Natural killer cell (primary cell): ENCODE data around the gene CHIT1. TPM values are rescaled to one million over a fixed set of nuclear protein-coding genes. Genes with fewer than 3 reads are reported as not detected.
"Not testable (repeated sequence)": the region's sequence is repeated elsewhere in the genome, so short reads cannot be mapped to it uniquely, and the experiment has no call there.

ENCODE experiments used
- ATAC-seq, 3 donors: fragments of 150-1000 bp in 2 of 3; fragments of 200-7000 bp in 1 of 3; cut with Tn5 transposase; 1 replicate in 1 of 3; 2 replicates in 2 of 3; pipeline ENCODE4 v1.10.0; 2021; ENCODE audit warnings: mild to moderate bottlenecking in 2 of 3, moderate library complexity in 2 of 3
- DNase-seq, 2 donors: peaks; one replicate each; pipeline versions ENCODE4 v3.0.0 to v3.0.0-alpha.2; 2013 to 2021; ENCODE audit warnings: mixed read lengths in 1 of 2
- H3K27ac ChIP-seq: one replicate; pipeline ENCODE4 v1.5.1; 2013; ENCODE audit warnings: mild to moderate bottlenecking, low read length
- H3K27me3 ChIP-seq: one replicate; pipeline ENCODE4 v1.6.1; 2013; ENCODE audit warnings: low read length; ENCODE audit not compliant: control insufficient read depth, insufficient read depth
- H3K36me3 ChIP-seq: one replicate; pipeline ENCODE4 v1.6.1; 2013; ENCODE audit warnings: low read length; ENCODE audit not compliant: control insufficient read depth, insufficient read depth
- H3K4me1 ChIP-seq: one replicate; pipeline ENCODE4 v1.6.1; 2013; ENCODE audit warnings: low read length; ENCODE audit not compliant: control insufficient read depth, insufficient read depth
- H3K4me3 ChIP-seq: one replicate; pipeline ENCODE4 v1.5.1; 2013; ENCODE audit warnings: low read length
- H3K9me3 ChIP-seq: one replicate; pipeline ENCODE4 v1.6.1; 2013; ENCODE audit warnings: low read length; ENCODE audit not compliant: control insufficient read depth, insufficient read depth
- H3K27ac Mint-ChIP-seq, 2 donors: one replicate each; pipeline ENCODE4 v1.8.0; 2022; ENCODE audit warnings: mild to moderate bottlenecking in 2 of 2, mixed read lengths in 2 of 2, moderate library complexity in 1 of 2
- H3K27me3 Mint-ChIP-seq, 2 donors: one replicate each; pipeline ENCODE4 v1.8.0; 2022; ENCODE audit warnings: low read depth in 2 of 2, mixed read lengths in 2 of 2
- H3K36me3 Mint-ChIP-seq: one replicate; pipeline ENCODE4 v1.8.0; 2022; ENCODE audit warnings: mixed read lengths
- H3K4me1 Mint-ChIP-seq, 2 donors: one replicate each; pipeline ENCODE4 v1.8.0; 2022; ENCODE audit warnings: mixed read lengths in 2 of 2
- H3K4me3 Mint-ChIP-seq: one replicate; pipeline ENCODE4 v1.8.0; 2022; ENCODE audit warnings: mild to moderate bottlenecking, moderate library complexity, mixed read lengths
- H3K9me3 Mint-ChIP-seq, 2 donors: one replicate each; pipeline ENCODE4 v1.8.0; 2022; ENCODE audit warnings: mixed read lengths in 2 of 2
- CTCF ChIP-seq: fragments of 200-600 bp; IDR thresholded peaks from one replicate; pipeline ENCODE4 v1.8.0; 2022; ENCODE audit warnings: antibody characterized with exemption
- WGBS: methylation state at CpG from one replicate; pipeline ENCODE4 v1.1.7; 2013; ENCODE audit warnings: missing lambda C conversion rate; ENCODE audit not compliant: insufficient coverage; 5-methylcytosine and 5-hydroxymethylcytosine counted together
- intact Hi-C: fragments of 100-400 bp; cut with micrococcal nuclease; formaldehyde crosslinking; loops from one replicate; pipeline ENCODE4 v1.14.2; 2022
- total RNA-seq, 4 donors: library from RNA; stranded (reverse); fragments of 120-200 nt in 1 of 4; gene quantifications; one replicate each; pipeline versions ENCODE4 v1.2.3 to v1.2.4, GENCODE V29; 2013 to 2022

The CHIT1 gene
- total RNA-seq, 3 donors from 2014 or later (not counting 1 experiment from before 2014, with no cell fraction given) = 0.07 to 2.2 TPM; not detected in 1

- ATAC-seq (no peak), DNase-seq (no peak)
- H3K27me3 ChIP-seq = no peaks in the 10 kb centered on the region
- H3K27me3 Mint-ChIP-seq = peaks cover 0 to 6% of the 10 kb centered on the region in 2 donors
- peak overlapping the region; percentile 78 to 80 for H3K27ac Mint-ChIP-seq
- no peak for TF ChIP-seq CTCF
- H3K4me3 ChIP-seq = no peak overlapping the region
- intact Hi-C loops = loop anchor here (1.0 kb wide), 2 partner anchors 70 to 219 kb away; no protein-coding TSS in a partner anchor
- no peaks in the 10 kb centered on the region for H3K9me3 Mint-ChIP-seq
- no peaks in the 10 kb centered on the region for H3K36me3 ChIP-seq
- H3K27ac ChIP-seq = no peak overlapping the region
- WGBS = 80% methylated on average over 13 of the region's 15 CpGs
- H3K4me1 Mint-ChIP-seq = peaks cover 12 to 13% of the 10 kb centered on the region in 2 donors
- H3K36me3 Mint-ChIP-seq = no peaks in the 10 kb centered on the region
- peak overlapping the region; percentile 91 for H3K4me3 Mint-ChIP-seq
- peaks cover 25% of the 10 kb centered on the region for H3K4me1 ChIP-seq
- no peaks in the 10 kb centered on the region for H3K9me3 ChIP-seq
These were observed 38.4 kb upstream of the CHIT1 start for GRCh38 chr1:203267912-203268311.

- Histone ChIP-seq H3K4me3 (peak overlapping the region; percentile 56), H3K27ac (peak overlapping the region; percentile 54), H3K27me3 (no peaks in the 10 kb centered on the region), H3K9me3 (no peaks in the 10 kb centered on the region), H3K36me3 (no peaks in the 10 kb centered on the region), H3K4me1 (peaks cover 20% of the 10 kb centered on the region)
- ATAC-seq (peak; percentile 75 to 87 (median 80)), DNase-seq (peak; percentile 71 to 94)
- WGBS = 1% methylated on average over 19 of the region's 20 CpGs
- intact Hi-C loops = loop anchor here (1.0 kb wide), 2 partner anchors 71 to 220 kb away; no protein-coding TSS in a partner anchor
- Mint-ChIP-seq H3K4me3 (peak overlapping the region; percentile 91), H3K27ac (peak overlapping the region; percentile 78 to 80), H3K9me3 (no peaks in the 10 kb centered on the region), H3K36me3 (no peaks in the 10 kb centered on the region), H3K4me1 (peaks cover 12% of the 10 kb centered on the region in 2 donors), H3K27me3 (peaks cover 0 to 6% of the 10 kb centered on the region in 2 donors)
- peak; percentile 98 for TF ChIP-seq CTCF
These were observed 37.9 kb upstream of the CHIT1 start for GRCh38 chr1:203267347-203267846.

- H3K4me3 ChIP-seq, H3K27me3 Mint-ChIP-seq, ATAC-seq, H3K9me3 ChIP-seq, intact Hi-C loops, H3K27me3 ChIP-seq, H3K27ac ChIP-seq, H3K9me3 Mint-ChIP-seq, H3K36me3 ChIP-seq, H3K4me3 Mint-ChIP-seq, H3K27ac Mint-ChIP-seq, DNase-seq, H3K36me3 Mint-ChIP-seq: not testable (repeated sequence)
- peaks cover 17% of the 10 kb centered on the region for H3K4me1 ChIP-seq
- H3K4me1 Mint-ChIP-seq = peaks cover 12% of the 10 kb centered on the region in 2 donors
- 80% methylated on average over 1 of the region's 5 CpGs for WGBS
These were observed 36.7 kb upstream of the CHIT1 start for GRCh38 chr1:203266140-203266539.

- DNase-seq (no peak), ATAC-seq (no peak)
- WGBS = 79% methylated on average over 2 of the region's 4 CpGs
- H3K27me3 ChIP-seq = no peaks in the 10 kb centered on the region
- Mint-ChIP-seq H3K4me3 (no peak overlapping the region), H3K9me3 (no peaks in the 10 kb centered on the region), H3K27me3 (peaks cover 8 to 13% of the 10 kb centered on the region in 2 donors), H3K4me1 (peaks cover 12% of the 10 kb centered on the region in 2 donors), H3K27ac (no peak overlapping the region), H3K36me3 (no peaks in the 10 kb centered on the region)
- TF ChIP-seq CTCF = no peak
- intact Hi-C loops = no loop called here
- H3K4me1 ChIP-seq = peaks cover 11% of the 10 kb centered on the region
- H3K4me3 ChIP-seq = no peak overlapping the region
- H3K36me3 ChIP-seq = no peaks in the 10 kb centered on the region
- no peaks in the 10 kb centered on the region for H3K9me3 ChIP-seq
- H3K27ac ChIP-seq = no peak overlapping the region
These were observed 36.1 kb upstream of the CHIT1 start for GRCh38 chr1:203265541-203265940.
